ENCODE results near the gene TTC14. TPM values are rescaled to one million over a fixed set of nuclear protein-coding genes. Genes with fewer than 3 reads are reported as not detected.

The TTC14 gene
- total and polyA plus RNA-seq, 4 donors, result 5.3 to 34.5 (median 13.2) TPM

GRCh38 chr3:180626844-180627243, 24.9 kb downstream of the TTC14 start:
- TF ChIP-seq NR2F2 (IDR thresholded peaks at IDR 0.05) (no peak), EGR1 (IDR thresholded peaks at IDR 0.05; ENCODE audit: low read depth in 2 of 2) (no peak), RXRA (IDR thresholded peaks at IDR 0.05) (no peak), JUND (IDR thresholded peaks at IDR 0.05) (no peak), RAD21 (IDR thresholded peaks at IDR 0.05) (no peak), HNF4G (IDR thresholded peaks at IDR 0.05) (no peak), FOXA2 (IDR thresholded peaks at IDR 0.05) (no peak), YY1 (IDR thresholded peaks at IDR 0.05) (no peak), CTCF (IDR thresholded peaks at IDR 0.05; ENCODE audit: low read depth, low read length, missing input control) (no peak), SP1 (IDR thresholded peaks at IDR 0.05) (no peak), TAF1 (conservative IDR thresholded peaks at IDR 0.05) (no peak)
- TF ChIP-seq, protein P1, sequence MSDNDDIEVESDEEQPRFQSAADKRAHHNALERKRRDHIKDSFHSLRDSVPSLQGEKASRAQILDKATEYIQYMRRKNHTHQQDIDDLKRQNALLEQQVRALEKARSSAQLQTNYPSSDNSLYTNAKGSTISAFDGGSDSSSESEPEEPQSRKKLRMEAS (IDR thresholded peaks at IDR 0.05), result no peak
- WGBS, result 90% methylated on average over 2 of the region's 2 CpGs
- H3K9me3 ChIP-seq (ENCODE audit: control insufficient read depth in 4 of 4, low read length in 3 of 4), result no peaks in the 10 kb centered on the region

GRCh38 chr3:180630371-180630770, 28.4 kb downstream of the TTC14 start:
- DNase-seq (ENCODE audit: low spot score), result no peak
- Histone ChIP-seq H3K27ac (ENCODE audit: low read depth in 1 of 2, low read length in 2 of 2) (no peak overlapping the region), H3K27me3 (ENCODE audit: control insufficient read depth in 4 of 4, insufficient read depth in 4 of 4, low read length in 3 of 4) (peaks cover 0 to 3% (median 1%) of the 10 kb centered on the region in 4 donors), H3K9ac (ENCODE audit: low read depth in 1 of 2, low read length in 2 of 2) (no peak overlapping the region), H3K4me1 (ENCODE audit: control insufficient read depth in 4 of 4, insufficient read depth in 4 of 4, low read length in 3 of 4) (no peaks in the 10 kb centered on the region), H3K9me3 (ENCODE audit: control insufficient read depth in 4 of 4, low read length in 3 of 4) (no peaks in the 10 kb centered on the region), H3K4me3 (ENCODE audit: low read depth in 1 of 3, low read length in 3 of 3) (no peak overlapping the region), H3K36me3 (ENCODE audit: control insufficient read depth in 4 of 4, insufficient read depth in 3 of 4, low read depth in 1 of 4, low read length in 3 of 4) (peaks cover 0 to 1% (median 0%) of the 10 kb centered on the region in 4 donors)
- TF ChIP-seq JUND (IDR thresholded peaks at IDR 0.05) (no peak), HNF4G (IDR thresholded peaks at IDR 0.05) (no peak), CTCF (IDR thresholded peaks at IDR 0.05; ENCODE audit: low read depth, low read length, missing input control) (no peak), FOXA1 (IDR thresholded peaks at IDR 0.05) (no peak), TAF1 (conservative IDR thresholded peaks at IDR 0.05) (no peak), FOXA2 (IDR thresholded peaks at IDR 0.05) (no peak), RAD21 (IDR thresholded peaks at IDR 0.05) (no peak), NR2F2 (IDR thresholded peaks at IDR 0.05) (no peak), RXRA (IDR thresholded peaks at IDR 0.05) (no peak), GABPA (IDR thresholded peaks at IDR 0.05 in 1 of 2, conservative IDR thresholded peaks at IDR 0.05 in 1 of 2) (no peak), EGR1 (IDR thresholded peaks at IDR 0.05; ENCODE audit: low read depth in 2 of 2) (no peak), SP1 (IDR thresholded peaks at IDR 0.05) (no peak), ATF3 (IDR thresholded peaks at IDR 0.05) (no peak), HNF4A (conservative IDR thresholded peaks at IDR 0.05) (no peak), YY1 (IDR thresholded peaks at IDR 0.05) (no peak)
- TF ChIP-seq, protein P2, sequence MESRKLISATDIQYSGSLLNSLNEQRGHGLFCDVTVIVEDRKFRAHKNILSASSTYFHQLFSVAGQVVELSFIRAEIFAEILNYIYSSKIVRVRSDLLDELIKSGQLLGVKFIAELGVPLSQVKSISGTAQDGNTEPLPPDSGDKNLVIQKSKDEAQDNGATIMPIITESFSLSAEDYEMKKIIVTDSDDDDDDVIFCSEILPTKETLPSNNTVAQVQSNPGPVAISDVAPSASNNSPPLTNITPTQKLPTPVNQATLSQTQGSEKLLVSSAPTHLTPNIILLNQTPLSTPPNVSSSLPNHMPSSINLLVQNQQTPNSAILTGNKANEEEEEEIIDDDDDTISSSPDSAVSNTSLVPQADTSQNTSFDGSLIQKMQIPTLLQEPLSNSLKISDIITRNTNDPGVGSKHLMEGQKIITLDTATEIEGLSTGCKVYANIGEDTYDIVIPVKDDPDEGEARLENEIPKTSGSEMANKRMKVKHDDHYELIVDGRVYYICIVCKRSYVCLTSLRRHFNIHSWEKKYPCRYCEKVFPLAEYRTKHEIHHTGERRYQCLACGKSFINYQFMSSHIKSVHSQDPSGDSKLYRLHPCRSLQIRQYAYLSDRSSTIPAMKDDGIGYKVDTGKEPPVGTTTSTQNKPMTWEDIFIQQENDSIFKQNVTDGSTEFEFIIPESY (IDR thresholded peaks at IDR 0.05), result no peak
- TF ChIP-seq, protein P1 (IDR thresholded peaks at IDR 0.05), result no peak
- TF ChIP-seq, protein P3, sequence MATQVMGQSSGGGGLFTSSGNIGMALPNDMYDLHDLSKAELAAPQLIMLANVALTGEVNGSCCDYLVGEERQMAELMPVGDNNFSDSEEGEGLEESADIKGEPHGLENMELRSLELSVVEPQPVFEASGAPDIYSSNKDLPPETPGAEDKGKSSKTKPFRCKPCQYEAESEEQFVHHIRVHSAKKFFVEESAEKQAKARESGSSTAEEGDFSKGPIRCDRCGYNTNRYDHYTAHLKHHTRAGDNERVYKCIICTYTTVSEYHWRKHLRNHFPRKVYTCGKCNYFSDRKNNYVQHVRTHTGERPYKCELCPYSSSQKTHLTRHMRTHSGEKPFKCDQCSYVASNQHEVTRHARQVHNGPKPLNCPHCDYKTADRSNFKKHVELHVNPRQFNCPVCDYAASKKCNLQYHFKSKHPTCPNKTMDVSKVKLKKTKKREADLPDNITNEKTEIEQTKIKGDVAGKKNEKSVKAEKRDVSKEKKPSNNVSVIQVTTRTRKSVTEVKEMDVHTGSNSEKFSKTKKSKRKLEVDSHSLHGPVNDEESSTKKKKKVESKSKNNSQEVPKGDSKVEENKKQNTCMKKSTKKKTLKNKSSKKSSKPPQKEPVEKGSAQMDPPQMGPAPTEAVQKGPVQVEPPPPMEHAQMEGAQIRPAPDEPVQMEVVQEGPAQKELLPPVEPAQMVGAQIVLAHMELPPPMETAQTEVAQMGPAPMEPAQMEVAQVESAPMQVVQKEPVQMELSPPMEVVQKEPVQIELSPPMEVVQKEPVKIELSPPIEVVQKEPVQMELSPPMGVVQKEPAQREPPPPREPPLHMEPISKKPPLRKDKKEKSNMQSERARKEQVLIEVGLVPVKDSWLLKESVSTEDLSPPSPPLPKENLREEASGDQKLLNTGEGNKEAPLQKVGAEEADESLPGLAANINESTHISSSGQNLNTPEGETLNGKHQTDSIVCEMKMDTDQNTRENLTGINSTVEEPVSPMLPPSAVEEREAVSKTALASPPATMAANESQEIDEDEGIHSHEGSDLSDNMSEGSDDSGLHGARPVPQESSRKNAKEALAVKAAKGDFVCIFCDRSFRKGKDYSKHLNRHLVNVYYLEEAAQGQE (IDR thresholded peaks at IDR 0.05), result no peak

More at GRCh38 chr3:180626844-180627243, 24.9 kb downstream of the TTC14 start:
- H3K36me3 ChIP-seq (ENCODE audit: control insufficient read depth in 4 of 4, insufficient read depth in 3 of 4, low read depth in 1 of 4, low read length in 3 of 4), result peaks cover 0 to 1% (median 0%) of the 10 kb centered on the region in 4 donors
- H3K9ac ChIP-seq (ENCODE audit: low read depth in 1 of 2, low read length in 2 of 2), result no peak overlapping the region
- no peak overlapping the region for H3K27ac ChIP-seq (ENCODE audit: low read depth in 1 of 2, low read length in 2 of 2)
- H3K27me3 ChIP-seq (ENCODE audit: control insufficient read depth in 4 of 4, insufficient read depth in 4 of 4, low read length in 3 of 4), result no peaks in the 10 kb centered on the region
- H3K4me3 ChIP-seq (ENCODE audit: low read depth in 1 of 3, low read length in 3 of 3), result no peak overlapping the region
- DNase-seq (ENCODE audit: low spot score), result no peak
- no peaks in the 10 kb centered on the region for H3K4me1 ChIP-seq (ENCODE audit: control insufficient read depth in 4 of 4, insufficient read depth in 4 of 4, low read length in 3 of 4)
